Measurements from ENCODE around the gene SRRM4.

- no peak for TF ChIP-seq RAD21 (IDR thresholded peaks at IDR 0.05)
- no peak for TF ChIP-seq CTCF (IDR thresholded peaks at IDR 0.05; ENCODE audit: low read depth, low read length, missing input control)
- no peak for TF ChIP-seq FOXA1 (IDR thresholded peaks at IDR 0.05)
- TF ChIP-seq MAX (IDR thresholded peaks at IDR 0.05), result no peak
- TF ChIP-seq ZBTB33 (IDR thresholded peaks at IDR 0.05), result no peak
- TF ChIP-seq GABPA (IDR thresholded peaks at IDR 0.05 in 1 of 2, conservative IDR thresholded peaks at IDR 0.05 in 1 of 2), result no peak
- no peak for TF ChIP-seq REST (IDR thresholded peaks at IDR 0.05)
- TF ChIP-seq YY1 (IDR thresholded peaks at IDR 0.05), result no peak
- no peak for TF ChIP-seq TAF1 (conservative IDR thresholded peaks at IDR 0.05)
- TF ChIP-seq EGR1 (IDR thresholded peaks at IDR 0.05; ENCODE audit: low read depth in 2 of 2), result no peak
- no peak for TF ChIP-seq JUND (IDR thresholded peaks at IDR 0.05)
- no peak for TF ChIP-seq SP1 (IDR thresholded peaks at IDR 0.05)
Observed at GRCh38 chr12:119011231-119011630, 29.9 kb downstream of the SRRM4 start.

Data from liver (tissue), 3 donors.